Muscle of leg (tissue), 11 donors: ENCODE results near the gene GORASP1. TPM values are rescaled to one million over a fixed set of nuclear protein-coding genes. Genes with fewer than 3 reads are reported as not detected.
A peak's percentile ranks its signal among the peaks of the same experiment; 100 is the strongest.

Source experiments
- DNase-seq: peaks from one replicate; pipeline ENCODE4 v3.0.0; 2013
- H3K27ac ChIP-seq: one replicate; pipeline ENCODE4 v1.5.1; 2013; ENCODE audit warnings: mild to moderate bottlenecking, low read length, control low read depth
- H3K27me3 ChIP-seq: one replicate; pipeline ENCODE4 v1.6.1; 2013; ENCODE audit warnings: low read length; ENCODE audit not compliant: control insufficient read depth, insufficient read depth
- H3K36me3 ChIP-seq: one replicate; pipeline ENCODE4 v1.6.1; 2013; ENCODE audit warnings: low read length; ENCODE audit not compliant: control insufficient read depth, insufficient read depth
- H3K4me1 ChIP-seq: one replicate; pipeline ENCODE4 v1.6.1; 2013; ENCODE audit warnings: low read length; ENCODE audit not compliant: control insufficient read depth, insufficient read depth
- H3K4me3 ChIP-seq: one replicate; pipeline ENCODE4 v1.5.1; 2013; ENCODE audit warnings: low read length, control low read depth
- H3K9me3 ChIP-seq: replicated peaks from 2 replicates; pipeline ENCODE4 v1.6.1; 2013; ENCODE audit warnings: low read depth, low read length; ENCODE audit not compliant: control insufficient read depth
- WGBS: methylation state at CpG from one replicate; pipeline ENCODE4 v1.1.5; 2013; ENCODE audit warnings: missing lambda C conversion rate; ENCODE audit not compliant: insufficient coverage; 5-methylcytosine and 5-hydroxymethylcytosine counted together
- polyA plus RNA-seq, 8 donors: library from polyadenylated mRNA; unstranded; fragments of 120-200 nt; gene quantifications; one replicate each; pipeline versions ENCODE4 v1.2.1 to v1.2.3, GENCODE V29; 2013; ENCODE audit warnings: inconsistent platforms in 1 of 8, low replicate concordance in 1 of 8; ENCODE audit not compliant: insufficient read length in 8 of 8, insufficient read depth in 1 of 8
- total RNA-seq: library from RNA; stranded (reverse); fragments of 120-200 nt; gene quantifications from one replicate; pipeline ENCODE4 v1.2.4, GENCODE V29; 2013

GORASP1 gene
- total and polyA plus RNA-seq, 9 donors, result 28.8 to 41.8 (median 34.5) TPM

DNA sequence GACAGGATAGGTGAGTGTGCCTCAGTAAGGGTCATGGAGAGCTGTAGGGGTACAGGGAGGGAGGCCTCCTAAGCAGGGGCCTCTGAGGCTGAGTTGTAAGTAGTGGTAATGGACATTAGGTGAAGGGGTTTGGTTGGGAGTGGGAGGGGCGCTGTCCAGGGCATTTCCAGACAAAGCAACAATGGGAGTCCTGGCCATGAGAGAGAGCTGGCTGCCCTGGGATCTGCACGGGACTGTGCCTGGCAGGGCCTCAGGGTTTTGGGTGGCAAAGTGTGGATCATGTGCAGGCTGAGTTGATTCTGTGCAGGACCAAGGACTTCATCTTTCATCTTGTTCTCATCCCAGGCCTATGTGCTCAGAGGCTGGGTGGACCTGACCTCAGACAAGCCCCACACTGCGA, 4.7 kb upstream of the GORASP1 start:
- Histone ChIP-seq H3K27ac (no peak overlapping the region), H3K9me3 (no peaks in the 10 kb centered on the region), H3K4me1 (peaks cover 6% of the 10 kb centered on the region), H3K36me3 (no peaks in the 10 kb centered on the region), H3K27me3 (no peaks in the 10 kb centered on the region), H3K4me3 (no peak overlapping the region)
- no peak for DNase-seq
- 76% methylated on average over 3 of the region's 3 CpGs for WGBS

DNA sequence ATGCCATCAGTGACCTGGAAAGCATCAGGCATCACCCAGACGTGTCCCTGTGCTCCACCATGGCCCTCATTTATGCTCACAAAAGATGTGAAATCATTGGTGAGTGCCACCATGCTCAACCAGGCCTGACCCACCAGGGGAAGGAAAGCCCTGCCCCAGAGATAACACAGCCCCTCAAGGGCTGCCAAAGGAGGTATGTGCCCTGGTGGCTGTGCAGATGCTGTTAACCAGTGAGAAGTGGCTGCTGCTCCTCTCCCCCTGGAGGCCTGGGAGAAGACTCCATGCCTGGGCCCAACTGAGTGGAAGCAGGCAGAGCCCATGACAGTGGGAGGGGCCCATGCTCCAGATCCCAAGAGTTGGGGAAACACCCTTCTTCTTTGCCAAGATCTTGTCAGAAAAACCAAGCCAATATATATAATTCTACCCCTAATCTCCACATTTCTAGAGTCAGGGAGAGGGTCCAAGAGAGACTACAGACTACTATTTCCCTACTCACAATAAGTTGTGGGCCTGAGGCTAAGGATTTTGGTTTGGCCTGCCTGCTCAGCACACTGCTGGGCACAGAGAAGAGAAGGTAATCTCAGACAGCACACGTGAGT, 2.7 kb upstream of the GORASP1 start:
- 70% methylated on average over 1 of the region's 2 CpGs for WGBS
- Histone ChIP-seq H3K4me3 (no peak overlapping the region), H3K4me1 (peaks cover 22% of the 10 kb centered on the region), H3K27me3 (no peaks in the 10 kb centered on the region), H3K36me3 (no peaks in the 10 kb centered on the region), H3K9me3 (no peaks in the 10 kb centered on the region), H3K27ac (no peak overlapping the region)
- no peak for DNase-seq

DNA sequence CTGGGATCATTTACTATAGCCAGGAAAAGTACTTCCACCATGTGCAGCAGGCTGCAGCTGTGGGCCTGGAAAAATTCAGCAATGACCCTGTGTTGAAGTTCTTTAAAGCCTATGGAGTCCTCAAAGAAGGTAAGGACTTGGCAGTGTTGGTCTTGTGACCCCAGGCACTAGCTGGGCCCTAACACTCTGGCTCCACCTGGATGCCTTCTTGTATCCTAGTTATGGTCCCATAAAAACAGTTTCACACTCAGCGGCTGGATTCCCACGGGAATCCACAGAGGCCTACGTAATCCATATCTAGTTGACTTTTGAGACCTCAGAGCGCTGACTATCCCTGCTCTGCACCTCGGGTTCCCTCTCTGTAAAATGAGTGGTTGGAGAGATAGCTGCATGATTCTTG, 1.7 kb upstream of the GORASP1 start:
- Histone ChIP-seq H3K9me3 (no peaks in the 10 kb centered on the region), H3K27ac (no peak overlapping the region), H3K27me3 (no peaks in the 10 kb centered on the region), H3K4me3 (no peak overlapping the region), H3K4me1 (peaks cover 32% of the 10 kb centered on the region), H3K36me3 (no peaks in the 10 kb centered on the region)
- DNase-seq, result no peak
- 81% methylated on average over 3 of the region's 5 CpGs for WGBS

DNA sequence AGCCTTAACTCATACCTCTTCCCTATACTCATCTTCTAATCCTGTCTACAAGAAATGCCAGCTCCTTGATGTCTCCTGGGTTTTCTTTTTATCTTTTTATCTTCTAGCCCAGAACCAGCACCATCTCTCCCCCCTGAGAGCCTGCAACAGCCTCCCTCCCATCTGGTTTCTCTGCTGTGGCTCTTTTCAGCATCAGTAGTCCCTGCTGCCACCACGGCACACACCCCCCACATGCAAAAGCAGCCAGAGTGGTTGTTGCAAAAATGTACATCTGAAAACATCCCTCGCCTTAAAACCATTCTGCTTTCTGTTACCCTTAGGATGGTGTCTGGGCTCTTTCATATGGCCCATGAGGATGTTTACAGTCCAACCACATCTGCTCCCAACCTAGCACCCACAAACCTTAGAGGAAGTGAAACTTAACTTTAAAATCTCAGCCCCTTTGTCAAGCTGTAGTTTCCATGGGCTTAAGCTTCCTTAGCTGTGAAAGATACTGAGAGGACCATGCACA, 828 bp upstream of the GORASP1 start:
- H3K27me3 ChIP-seq, result no peaks in the 10 kb centered on the region
- DNase-seq, result peak; percentile 61
- peaks cover 32% of the 10 kb centered on the region for H3K4me1 ChIP-seq
- peaks cover 4% of the 10 kb centered on the region for H3K36me3 ChIP-seq
- H3K9me3 ChIP-seq, result no peaks in the 10 kb centered on the region
- WGBS, result 20% methylated on average over 2 of the region's 2 CpGs
- H3K27ac ChIP-seq, result peak overlapping the region; percentile 92
- peak overlapping the region; percentile 93 for H3K4me3 ChIP-seq

DNA sequence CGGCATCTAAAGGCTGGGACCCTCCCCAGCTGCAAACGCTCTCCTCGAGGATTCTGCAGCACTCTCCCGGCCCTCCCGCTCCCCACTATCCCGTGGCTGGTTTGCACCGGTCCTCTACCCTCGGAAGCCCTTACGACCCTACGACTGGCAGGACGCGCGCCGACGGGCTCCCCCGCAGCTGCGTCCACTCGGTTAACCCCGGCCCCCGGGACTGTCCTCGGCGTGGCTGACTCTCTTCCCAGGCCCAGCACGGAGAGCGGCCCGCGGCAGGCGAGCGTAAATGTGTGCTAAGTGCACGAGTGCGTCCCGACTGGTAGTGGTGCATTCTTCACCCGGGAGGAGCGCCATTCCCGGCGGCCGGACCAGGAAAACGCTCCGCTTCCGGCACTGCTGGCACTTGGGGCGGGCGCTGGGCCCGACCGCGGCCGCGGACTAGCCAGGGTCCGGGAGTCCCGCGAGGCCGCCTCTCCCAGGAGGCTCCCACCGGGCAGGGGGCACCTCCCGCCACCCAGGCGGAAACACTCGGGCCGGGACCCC, 508 bp downstream of the GORASP1 start:
- Histone ChIP-seq H3K36me3 (peaks cover 11% of the 10 kb centered on the region), H3K27ac (peak overlapping the region; percentile 92), H3K4me3 (peak overlapping the region; percentile 93), H3K4me1 (peaks cover 32% of the 10 kb centered on the region), H3K9me3 (no peaks in the 10 kb centered on the region), H3K27me3 (no peaks in the 10 kb centered on the region)
- WGBS, result under 1% methylated on average over 55 of the region's 55 CpGs
- peak; percentile 64 for DNase-seq

DNA sequence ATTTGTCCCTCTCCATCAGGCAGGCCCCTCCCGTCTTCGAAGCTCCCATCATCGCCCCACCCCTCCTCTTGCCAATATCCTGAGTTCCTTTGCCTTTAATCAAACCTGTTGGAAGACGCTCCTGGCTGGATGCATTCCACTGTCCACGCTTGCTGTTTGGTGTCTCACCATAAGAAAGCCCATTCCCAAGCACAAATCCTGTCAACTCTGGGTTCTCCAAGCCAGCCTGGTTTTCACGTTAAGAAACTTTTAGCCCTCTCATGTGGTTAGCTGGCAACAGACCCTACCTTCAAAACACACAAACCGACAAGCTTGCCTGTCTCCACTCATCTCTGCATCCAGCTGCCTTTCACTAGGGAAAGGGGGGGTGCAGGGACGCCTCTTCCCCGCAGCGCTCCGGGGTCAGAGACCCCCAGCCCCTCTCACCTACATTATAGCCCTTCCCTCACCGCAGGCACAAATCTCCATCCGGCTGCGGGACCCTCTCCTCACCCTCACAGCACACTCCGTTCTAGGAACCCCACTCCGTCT, 1.1 kb downstream of the GORASP1 start:
- Histone ChIP-seq H3K36me3 (peaks cover 11% of the 10 kb centered on the region), H3K9me3 (no peaks in the 10 kb centered on the region), H3K27ac (peak overlapping the region; percentile 92), H3K4me1 (peaks cover 32% of the 10 kb centered on the region), H3K27me3 (no peaks in the 10 kb centered on the region), H3K4me3 (peak overlapping the region; percentile 93)
- DNase-seq, result peak; percentile 46
- WGBS, result 2% methylated on average over 13 of the region's 16 CpGs

DNA sequence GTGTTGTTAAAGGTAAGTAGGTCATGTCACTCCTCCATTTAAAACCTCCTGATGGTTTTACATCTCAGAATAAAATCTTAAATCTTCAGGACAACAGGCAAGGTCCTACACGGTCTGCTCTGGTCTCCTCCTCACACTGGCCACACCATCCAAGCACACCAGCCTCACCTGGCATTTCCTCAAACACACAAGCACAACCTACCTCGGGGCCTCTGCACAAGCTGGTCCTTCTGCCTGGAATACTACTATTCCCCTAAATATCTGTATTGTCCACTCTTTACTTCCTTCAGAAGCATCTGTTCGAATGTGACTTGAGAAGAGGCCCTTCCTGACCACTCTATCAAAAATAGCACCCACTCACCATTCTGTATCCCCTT, 1.8 kb downstream of the GORASP1 start:
- Histone ChIP-seq H3K27ac (no peak overlapping the region), H3K36me3 (peaks cover 14% of the 10 kb centered on the region), H3K9me3 (no peaks in the 10 kb centered on the region), H3K4me1 (peaks cover 32% of the 10 kb centered on the region), H3K4me3 (no peak overlapping the region), H3K27me3 (no peaks in the 10 kb centered on the region)
- WGBS, result 70% methylated on average over 3 of the region's 3 CpGs
- no peak for DNase-seq

DNA sequence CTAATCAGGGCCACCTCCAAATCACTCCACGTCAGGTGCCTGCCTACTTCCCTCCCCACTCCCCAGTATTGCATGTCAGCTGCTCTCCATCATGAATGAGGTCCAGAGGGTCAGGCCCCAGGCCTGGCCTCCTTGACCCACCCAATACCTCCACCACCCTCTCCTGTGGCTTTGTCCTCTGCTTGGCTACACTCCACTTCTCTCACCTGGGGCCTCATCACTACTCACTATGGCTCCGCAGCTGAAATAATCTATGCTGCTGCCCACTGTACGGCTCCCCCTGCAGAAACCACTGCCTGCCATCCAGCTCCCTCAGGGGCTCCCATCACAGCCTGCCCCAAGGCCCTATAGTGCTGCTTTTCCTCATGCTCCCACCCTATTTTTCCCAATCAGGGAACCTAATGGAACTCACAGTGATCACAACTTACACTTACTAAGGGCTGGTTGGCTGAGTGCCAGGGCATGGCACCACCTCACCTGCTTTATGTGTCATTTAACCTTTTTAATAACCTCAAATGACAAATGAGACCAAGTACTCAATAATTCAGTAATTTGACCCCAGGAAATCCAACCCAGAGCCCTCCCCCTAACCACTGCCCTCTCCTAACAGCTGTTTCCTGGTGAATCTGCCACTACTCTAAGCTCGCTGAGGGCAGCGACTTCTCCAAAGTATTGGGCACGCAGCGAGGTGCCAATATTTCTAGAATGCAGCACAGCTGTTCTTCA, 2.3 kb downstream of the GORASP1 start:
- Histone ChIP-seq H3K27me3 (no peaks in the 10 kb centered on the region), H3K36me3 (peaks cover 19% of the 10 kb centered on the region), H3K4me1 (peaks cover 32% of the 10 kb centered on the region), H3K27ac (no peak overlapping the region), H3K9me3 (no peaks in the 10 kb centered on the region), H3K4me3 (no peak overlapping the region)
- WGBS, result 84% methylated on average over 3 of the region's 7 CpGs
- no peak for DNase-seq

DNA sequence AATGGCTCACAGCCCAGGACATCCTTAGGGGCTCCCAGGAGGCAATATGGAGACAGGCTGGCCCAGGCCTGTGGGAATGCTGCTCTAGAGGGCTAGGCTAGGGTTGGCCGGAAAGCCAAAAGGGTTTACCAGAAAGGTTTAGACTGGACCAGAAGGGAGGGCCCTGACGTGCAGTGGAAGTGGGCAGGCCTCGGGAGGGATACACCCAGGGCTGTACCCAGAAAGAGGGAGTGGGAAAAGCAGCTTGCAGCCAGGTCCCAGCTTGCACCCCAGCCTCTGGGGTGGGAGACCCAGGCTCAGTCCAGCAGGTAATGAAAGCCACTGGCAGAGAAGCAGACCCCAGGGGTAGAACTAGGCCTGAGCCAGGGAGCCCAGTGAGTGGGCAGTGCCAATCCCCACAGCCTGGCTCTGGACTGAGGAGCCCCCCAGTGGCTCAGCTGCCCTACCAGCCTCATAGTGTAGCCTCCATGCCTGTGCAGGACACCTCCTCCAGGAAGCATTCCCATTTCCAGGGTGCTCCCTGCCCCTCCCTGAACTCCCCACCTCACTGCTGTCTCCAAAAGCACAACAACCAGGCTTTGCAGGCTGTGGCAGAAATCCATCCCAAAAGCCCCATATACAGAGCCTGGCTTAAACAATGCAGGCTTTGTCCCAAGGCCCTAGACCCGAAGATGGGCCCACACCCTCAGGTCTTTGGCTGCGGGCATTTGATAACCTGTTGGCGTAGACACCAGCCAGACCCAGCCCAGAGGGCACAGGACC, 3.5 kb downstream of the GORASP1 start:
- WGBS, result 96% methylated on average over 6 of the region's 6 CpGs
- DNase-seq, result no peak
- no peak overlapping the region for H3K4me3 ChIP-seq
- peaks cover 32% of the 10 kb centered on the region for H3K4me1 ChIP-seq
- no peak overlapping the region for H3K27ac ChIP-seq
- H3K9me3 ChIP-seq, result no peaks in the 10 kb centered on the region
- peaks cover 31% of the 10 kb centered on the region for H3K36me3 ChIP-seq
- no peaks in the 10 kb centered on the region for H3K27me3 ChIP-seq

DNA sequence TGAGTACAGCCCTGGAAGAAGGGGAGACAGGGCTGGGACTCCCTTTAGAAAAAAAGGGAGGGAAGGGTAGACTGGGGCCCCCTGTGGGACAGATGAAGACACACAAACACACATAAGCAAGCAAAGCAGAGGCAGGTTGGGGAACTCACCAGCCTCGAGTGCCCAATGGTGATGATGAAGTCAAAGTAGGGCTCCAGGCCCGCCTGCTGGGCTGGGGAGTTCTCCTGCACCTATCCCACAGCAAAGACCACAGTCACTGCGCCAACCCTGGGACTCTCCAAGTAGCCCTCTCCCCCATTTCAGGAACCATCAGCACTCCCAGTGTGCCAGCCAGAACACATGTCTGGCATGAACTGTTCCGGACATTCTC, 4.1 kb downstream of the GORASP1 start:
- 81% methylated on average over 2 of the region's 4 CpGs for WGBS
- no peak overlapping the region for H3K4me3 ChIP-seq
- H3K36me3 ChIP-seq, result peaks cover 37% of the 10 kb centered on the region
- no peaks in the 10 kb centered on the region for H3K9me3 ChIP-seq
- no peak overlapping the region for H3K27ac ChIP-seq
- no peaks in the 10 kb centered on the region for H3K27me3 ChIP-seq
- H3K4me1 ChIP-seq, result peaks cover 31% of the 10 kb centered on the region
- no peak for DNase-seq
